ENCODE results near the gene DENND2C.

DENND2C gene

GRCh38 chr1:114540821-114541220 is 129.0 kb downstream of the DENND2C start:
- no peak for DNase-seq (ENCODE audit: low read depth)

- no peak for DNase-seq (ENCODE audit: low read depth)
These were observed 129.6 kb downstream of the DENND2C start for GRCh38 chr1:114540272-114540671.

GRCh38 chr1:114536043-114536442 is 133.8 kb downstream of the DENND2C start:
- DNase-seq (ENCODE audit: low read depth), result no peak

- DNase-seq (ENCODE audit: low read depth), result no peak
These were observed 134.4 kb downstream of the DENND2C start for GRCh38 chr1:114535401-114535800.

All from stimulated activated CD8-positive, alpha-beta memory T cell treated with anti-CD3 and anti-CD28 coated beads, Interleukin-15, amount 100 ng/mL, for 24 hours (primary cell).